GM12872 (cell line): Measurements from ENCODE around the gene ERCC2.

Source experiments
- CTCF ChIP-seq: IDR thresholded peaks from 3 replicates; pipeline ENCODE4 v1.5.1; 2011; ENCODE audit warnings: low read depth, mild to moderate bottlenecking, low read length, moderate library complexity; ENCODE audit not compliant: insufficient read depth

ERCC2 gene

GRCh38 chr19:45368737-45369340 lies 1.5 kb downstream of the ERCC2 start:
- no peak for TF ChIP-seq CTCF

- no peak for TF ChIP-seq CTCF
These were observed 2.2 kb downstream of the ERCC2 start for GRCh38 chr19:45368127-45368526.

- TF ChIP-seq CTCF, result no peak
These were observed 5.7 kb downstream of the ERCC2 start for GRCh38 chr19:45364696-45365095.

GRCh38 chr19:45363861-45364459 lies 6.4 kb downstream of the ERCC2 start:
- no peak for TF ChIP-seq CTCF

- TF ChIP-seq CTCF, result no peak
These were observed 8.1 kb downstream of the ERCC2 start for GRCh38 chr19:45362291-45362690.

- TF ChIP-seq CTCF, result no peak
These were observed 8.8 kb downstream of the ERCC2 start for GRCh38 chr19:45361608-45362007.

- no peak for TF ChIP-seq CTCF
These were observed 12.1 kb downstream of the ERCC2 start for GRCh38 chr19:45358213-45358792.
